GM19452 (cell line): ENCODE results near the gene LBH.
"Not testable (repeated sequence)": the region's sequence is repeated elsewhere in the genome, so short reads cannot be mapped to it uniquely, and the experiment has no call there.

Experiments used
- ATAC-seq: cut with Tn5 transposase; IDR thresholded peaks from one replicate; pipeline ENCODE4 v1.9.1; 2021; ENCODE audit not compliant: unreplicated experiment

Gene LBH

GRCh38 chr2:30255466-30256408 is 24.4 kb downstream of the LBH start:
- ATAC-seq, result no peak

DNA sequence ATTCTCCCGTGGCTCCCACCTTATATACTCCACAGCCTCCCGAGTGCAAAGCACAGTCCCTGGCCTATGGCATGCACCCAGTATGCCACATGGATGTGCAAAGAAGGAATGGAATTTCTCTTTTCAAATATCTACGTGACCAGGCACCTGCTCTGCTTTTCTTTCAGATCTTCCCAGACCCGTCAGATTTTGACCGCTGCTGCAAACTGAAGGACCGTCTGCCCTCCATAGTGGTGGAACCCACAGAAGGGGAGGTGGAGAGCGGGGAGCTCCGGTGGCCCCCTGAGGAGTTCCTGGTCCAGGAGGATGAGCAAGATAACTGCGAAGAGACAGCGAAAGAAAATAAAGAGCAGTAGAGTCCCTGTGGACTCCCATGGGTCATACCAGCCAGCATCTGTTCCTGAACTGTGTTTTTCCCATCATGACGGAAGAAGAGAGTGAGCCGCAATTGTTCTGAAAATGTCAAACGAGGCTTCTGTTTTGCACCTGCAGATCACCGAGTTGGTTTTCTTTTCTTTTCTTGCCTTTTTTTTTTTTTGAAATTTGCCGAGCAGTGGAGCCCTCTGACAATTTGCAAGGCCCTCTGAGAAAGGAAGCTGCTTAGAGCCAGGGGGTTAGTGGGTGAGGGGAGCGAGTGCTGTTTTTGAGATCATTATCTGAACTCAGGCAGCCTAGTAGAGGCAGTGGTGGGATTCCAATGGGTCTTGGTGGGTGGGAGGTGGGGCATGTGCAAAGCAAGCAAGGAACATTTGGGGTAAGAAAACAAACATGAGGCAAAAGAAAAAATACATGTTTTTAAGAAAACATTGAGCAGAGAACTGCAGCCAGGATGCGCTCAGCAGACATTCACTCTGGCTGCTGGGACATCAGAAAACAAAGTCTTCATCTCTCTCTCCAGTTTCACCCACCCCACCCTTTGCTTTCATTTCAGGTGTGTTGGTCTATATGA is 26.2 kb downstream of the LBH start:
- ATAC-seq, result no peak

GRCh38 chr2:30259071-30259470 is 27.7 kb downstream of the LBH start:
- no peak for ATAC-seq

DNA sequence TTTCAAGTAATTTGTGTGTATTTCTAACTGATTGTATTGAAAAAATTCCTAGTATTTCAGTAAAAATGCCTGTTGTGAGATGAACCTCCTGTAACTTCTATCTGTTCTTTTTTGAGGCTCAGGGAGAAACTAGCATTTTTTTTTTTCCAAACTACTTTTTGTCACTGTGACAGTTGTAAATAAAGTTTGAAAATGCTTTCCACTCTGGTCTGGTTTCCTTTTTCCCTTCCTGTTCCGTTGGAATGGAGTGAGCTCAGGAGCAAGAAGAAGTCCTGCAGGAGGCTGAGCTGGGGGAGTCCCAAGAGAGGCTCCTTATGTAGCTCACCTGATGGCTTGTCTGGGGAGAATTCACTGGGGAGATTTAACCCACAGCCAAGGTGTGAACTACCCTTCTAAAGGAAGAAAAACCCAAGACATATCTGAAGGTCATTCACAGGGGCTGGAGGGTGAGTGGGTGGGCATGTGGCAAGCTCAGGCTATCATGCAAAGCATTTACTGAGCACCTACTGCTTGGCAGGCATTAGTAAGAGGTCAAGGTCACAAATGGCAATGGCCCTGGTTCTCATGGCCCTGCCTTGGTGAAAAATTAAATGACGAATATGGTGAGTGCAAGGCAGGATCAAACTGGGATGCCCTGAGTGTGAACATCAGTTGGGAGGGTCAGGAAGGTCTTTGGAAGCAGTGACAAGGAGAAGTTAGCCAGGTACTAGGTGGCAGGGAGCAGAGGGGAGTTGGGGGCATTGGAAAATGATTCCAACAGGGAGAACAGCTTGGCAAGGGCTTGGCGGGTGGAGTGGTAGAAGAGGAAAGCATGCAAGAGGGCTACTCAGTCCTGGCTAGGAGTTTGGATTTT is 28.7 kb downstream of the LBH start:
- no peak for ATAC-seq

- no peak for ATAC-seq
Observed at GRCh38 chr2:30260941-30261340, 29.6 kb downstream of the LBH start.

- no peak for ATAC-seq
Observed at GRCh38 chr2:30261695-30262211, 30.4 kb downstream of the LBH start.

DNA sequence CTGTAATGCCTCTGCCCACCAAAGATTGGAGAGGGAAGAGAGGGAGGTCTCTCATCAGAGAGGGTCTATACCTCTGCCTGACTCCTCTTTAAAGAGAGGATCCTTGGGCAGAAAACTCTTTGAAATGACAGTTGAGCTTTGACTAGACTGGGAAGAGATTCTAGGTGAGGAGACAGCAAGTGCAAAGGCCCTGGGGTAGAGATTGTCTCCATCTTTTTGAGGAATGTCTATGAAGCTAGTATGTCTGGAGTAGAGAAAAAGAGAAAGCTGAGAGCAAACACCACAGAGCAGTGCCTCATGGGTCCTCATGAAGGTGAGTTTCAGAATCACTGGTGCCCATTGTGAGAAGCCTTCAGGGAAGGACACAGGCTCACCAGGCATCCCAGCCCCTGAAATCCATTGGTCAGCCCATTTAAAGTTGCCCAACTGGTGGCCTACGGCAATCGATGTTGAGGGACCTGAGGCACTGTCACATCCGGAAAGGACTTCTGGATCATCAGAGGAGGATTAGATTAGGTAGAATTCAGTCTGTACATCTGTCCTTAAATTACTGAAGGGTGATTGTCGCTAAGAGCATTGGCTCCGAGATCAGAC is 31.5 kb downstream of the LBH start:
- no peak for ATAC-seq

DNA sequence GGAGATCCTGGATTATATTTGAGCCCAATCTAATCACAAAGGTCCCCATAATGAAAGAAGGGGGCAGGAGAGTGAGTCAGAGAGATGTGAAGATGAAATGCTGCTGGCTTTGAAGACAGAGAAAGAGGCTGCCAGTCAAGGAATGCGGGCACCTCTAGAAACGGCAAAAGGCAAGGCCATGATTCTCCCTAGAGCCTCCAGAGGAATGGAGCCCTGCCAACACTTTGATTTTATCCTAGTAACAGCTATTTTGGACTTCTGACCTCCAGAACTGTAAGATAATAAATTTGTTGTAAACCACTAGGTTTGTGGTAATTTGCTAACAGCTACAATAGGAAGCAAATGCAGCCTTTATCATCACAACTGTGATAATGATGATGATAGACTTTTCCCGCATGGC is 32.9 kb downstream of the LBH start:
- ATAC-seq, result no peak

DNA sequence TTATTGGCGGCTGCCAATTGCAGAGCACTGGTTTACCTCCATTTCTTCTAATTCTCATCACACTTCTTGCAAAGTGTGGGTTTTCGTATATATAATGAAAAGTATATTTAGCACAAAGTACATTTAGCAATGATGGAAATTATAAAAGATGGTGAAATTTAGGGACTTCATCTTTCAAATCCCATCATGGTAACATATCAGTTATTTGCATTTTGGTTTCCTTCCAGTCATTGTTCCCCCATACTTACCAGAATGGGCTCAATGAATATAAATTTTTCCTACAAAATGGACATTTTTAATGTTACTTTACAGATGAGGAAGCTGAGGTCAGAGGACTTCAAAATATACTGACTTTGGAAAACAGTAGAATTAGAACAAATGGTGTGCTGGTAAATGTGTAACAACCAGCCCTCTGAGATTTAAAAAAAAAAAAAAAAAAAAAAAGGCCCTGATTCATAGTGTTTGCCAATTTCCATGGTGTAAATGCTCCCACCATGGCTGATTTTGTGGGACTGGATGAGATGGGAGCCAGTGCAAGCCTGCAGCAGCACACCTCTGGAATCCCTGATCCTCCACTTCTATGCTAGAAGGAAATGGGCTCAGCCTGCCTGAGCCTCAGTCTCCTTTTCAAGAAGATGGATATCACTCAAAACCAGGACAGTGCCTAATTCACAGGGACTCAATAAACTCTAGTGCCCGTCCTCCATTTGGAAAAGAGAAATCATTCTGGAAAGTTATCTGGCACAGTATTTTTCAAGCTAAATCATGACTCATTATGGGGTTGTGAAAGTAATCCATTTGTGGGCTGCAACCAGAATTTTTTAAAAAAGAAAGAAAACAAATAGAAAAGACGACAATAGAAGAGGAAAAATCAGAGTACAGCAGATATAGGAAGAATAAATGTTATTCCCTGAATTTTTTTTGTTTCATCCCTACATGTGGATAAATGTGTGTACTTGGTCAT is 34.0 kb downstream of the LBH start:
- ATAC-seq, result no peak

DNA sequence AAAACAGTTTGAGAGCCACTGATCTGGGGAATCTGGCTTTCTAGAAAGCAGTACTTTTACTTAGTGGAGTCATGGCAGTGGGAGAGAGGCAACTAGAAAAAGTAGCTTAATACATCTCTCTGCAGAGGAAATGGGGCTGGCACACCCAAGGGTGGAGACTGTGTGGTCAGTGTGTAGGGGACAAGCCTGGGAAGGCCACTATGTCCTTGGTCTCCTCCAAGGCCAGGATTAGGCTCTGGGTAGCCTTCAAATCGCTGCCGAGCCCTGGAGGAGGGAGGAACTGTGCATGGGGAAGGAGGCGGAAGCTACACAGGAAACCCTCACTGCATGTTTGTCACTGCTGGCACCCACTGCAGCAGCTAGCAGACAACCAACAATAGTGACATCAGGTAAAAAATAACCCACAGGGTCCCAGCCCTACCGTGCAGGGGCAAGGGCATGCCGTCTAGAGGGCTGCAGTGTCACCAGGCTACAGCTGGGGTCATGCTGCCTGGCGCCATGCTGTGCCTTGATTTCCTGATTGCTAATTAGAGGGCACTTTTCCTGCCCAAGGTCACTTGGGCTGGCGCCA is 34.8 kb downstream of the LBH start:
- no peak for ATAC-seq

- ATAC-seq, result no peak
Observed at GRCh38 chr2:30266705-30267104, 35.4 kb downstream of the LBH start.

DNA sequence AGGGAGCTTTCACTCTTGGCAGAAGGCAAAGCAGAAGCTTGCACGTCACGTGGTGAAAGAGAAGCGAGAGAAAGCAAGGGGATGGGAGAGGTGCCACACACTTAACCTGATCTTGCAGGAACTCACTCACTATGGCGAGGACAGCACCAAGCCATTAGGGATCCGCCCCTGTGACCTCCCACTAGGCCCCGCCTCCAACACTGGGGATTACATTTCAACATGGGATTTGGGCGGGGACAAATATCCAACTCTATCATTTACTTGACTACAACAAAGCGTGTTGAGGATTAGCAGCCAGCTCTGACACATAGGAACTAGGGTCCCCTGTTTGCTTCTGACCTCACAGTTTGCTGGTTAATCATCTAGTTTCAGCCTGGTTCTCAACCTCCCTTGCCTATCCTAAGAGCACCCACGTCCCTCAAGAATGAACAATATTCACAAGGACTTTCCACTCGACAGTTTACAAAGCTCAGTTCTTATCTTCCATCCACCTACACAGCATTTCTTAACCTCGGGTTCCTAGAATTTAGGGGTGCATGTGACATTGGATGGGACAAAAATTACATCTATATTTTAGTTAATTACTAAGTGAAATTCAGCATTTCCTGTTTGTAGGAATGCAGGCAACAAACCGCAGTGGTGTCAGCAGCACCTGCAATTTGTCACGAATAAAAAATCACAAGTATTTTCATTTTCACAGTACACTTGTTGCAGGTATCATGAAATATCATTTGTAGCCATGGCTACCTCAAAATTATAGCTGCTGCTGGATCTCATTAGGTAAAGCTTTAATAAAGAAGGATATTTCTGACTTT is 36.0 kb downstream of the LBH start:
- no peak for ATAC-seq

DNA sequence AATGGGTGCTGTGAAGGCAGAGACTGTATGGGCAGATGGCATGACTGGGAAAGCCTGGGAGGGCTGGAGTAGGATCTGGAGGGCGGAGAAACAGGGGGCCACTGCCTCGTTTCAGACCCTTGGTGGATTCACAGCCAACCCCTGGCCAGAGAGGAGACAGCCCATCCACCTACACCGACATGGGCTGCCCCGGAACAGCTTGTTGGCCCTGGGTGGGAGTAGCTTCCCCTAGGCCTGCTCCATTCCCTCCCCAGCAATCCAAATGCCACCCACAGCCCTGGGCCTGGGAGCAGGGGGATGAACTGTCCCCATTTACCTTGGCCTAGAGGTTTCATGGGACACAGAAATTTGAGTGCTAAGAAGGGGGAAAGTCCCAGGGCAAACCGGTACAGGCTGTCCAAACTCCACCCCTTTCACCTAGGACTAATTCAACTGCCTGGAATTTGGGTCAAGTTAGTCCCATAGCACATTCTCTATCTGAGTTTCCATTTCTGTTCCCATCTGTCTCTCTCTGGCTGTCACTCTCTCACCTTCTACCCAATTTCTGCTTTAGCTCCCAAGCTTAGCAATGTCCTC is 37.0 kb downstream of the LBH start:
- no peak for ATAC-seq

DNA sequence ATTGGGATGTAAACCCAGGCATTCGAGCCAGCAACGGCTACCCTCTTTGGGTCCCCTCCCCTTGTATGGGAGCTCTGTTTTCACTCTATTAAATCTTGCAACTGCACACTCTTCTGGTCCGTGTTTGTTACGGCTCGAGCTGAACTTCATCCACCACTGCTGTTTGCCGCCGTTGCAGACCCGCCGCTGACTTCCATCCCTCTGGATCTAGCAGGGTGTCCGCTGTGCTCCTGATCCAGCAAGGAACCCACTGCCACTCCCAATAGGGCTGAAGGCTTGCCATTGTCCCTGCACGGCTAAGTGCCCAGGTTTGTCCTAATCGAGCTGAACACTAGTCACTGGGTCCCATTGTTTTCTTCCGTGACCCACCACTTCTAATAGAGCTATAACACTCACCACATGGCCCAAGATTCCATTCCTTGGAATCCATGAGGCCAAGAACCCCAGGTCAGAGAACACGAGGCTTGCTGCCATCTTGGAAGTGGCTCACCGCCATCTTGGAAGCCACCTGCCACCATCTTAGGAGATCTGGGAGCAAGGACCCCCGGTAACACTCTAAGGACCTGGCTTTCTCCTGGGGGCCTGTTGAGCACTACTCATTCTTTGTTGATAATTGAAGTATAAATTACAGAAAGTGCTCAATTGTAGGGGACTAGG is 37.9 kb downstream of the LBH start:
- not testable (repeated sequence) for ATAC-seq

DNA sequence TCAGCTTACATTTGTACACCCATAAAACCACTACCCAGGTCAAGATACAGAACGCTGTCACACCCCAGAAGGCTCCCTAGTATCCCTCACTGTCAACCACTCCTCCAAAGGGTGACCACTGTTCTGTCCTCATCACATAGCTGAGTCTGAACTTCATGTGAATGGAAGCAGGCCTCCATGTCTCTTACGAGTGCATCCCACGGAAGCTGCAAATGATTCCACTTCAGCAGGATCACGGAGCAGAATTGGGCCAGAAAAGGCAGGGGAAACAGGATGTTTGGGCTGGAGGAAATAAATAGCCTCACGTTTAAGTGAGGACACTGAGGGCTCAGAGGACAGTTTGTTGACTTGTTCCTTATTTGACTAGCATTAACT is 38.4 kb downstream of the LBH start:
- ATAC-seq, result no peak

DNA sequence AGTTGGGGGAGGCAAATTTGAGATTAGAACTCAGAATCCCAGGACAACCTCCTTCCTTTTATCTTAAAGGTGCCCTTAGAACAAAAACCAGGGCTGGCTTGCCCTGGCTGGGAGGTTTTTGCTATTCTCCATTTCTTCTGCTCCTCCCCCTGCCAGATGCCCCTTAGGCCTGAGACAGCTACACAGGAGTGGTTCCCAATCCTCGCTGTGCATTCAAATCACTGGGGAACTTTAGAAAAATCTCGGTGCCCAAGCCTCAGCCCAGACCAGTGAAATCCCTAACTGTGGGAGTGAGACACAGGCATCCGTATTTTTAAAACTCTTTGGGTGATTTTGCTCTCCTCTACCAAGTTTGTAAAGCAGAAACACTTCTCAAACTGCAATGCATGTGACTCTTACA is 38.8 kb downstream of the LBH start:
- no peak for ATAC-seq

DNA sequence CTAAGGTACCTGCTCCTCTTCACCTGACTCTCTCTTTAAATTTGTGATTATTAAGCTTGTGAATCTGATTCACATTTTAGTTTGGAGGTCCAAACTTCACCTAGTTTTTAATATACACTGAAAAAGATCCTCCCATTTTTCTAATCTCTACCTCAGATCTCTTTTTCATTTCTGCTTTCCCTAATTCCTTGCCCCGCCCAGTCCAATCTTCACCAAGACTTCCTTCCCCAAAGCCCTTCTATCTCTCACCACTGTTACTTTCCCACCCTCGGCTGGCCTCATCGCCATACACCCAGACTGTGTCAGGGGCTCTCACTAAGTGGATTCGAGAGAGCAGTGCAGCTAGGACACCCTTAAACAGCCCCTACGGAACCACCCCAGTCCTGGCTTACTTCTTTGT is 40.0 kb downstream of the LBH start:
- ATAC-seq, result no peak
